Caco-2 (cell line): ENCODE results near the gene PLPP4. TPM values are rescaled to one million over a fixed set of nuclear protein-coding genes. Genes with fewer than 3 reads are reported as not detected.

Experiments
- BruUV-seq: library from RNA; stranded (reverse); fragments of 400-500 nt; replicated peaks from 2 replicates; lab custom pipeline; 2021; lab: Mats Ljungman, UMichigan
- CTCF ChIA-PET: fragments of 300-600 bp; sonication (Branson Sonifier 250); formaldehyde crosslinking; loops from one replicate; lab custom pipeline; 2022; ENCODE audit warnings: antibody characterized with exemption; lab: Charles Lee
- POLR2A ChIA-PET: fragments of 300-600 bp; sonication (Branson Sonifier 250); formaldehyde crosslinking; loops from one replicate; lab custom pipeline; 2022; ENCODE audit warnings: antibody characterized with exemption; lab: Charles Lee
- DNase-seq, 2 experiments: peaks; one replicate each; pipeline versions ENCODE4 v3.0.0 to v3.0.0-alpha.2; 2020 to 2022
- H3K27me3 ChIP-seq: replicated peaks from 2 replicates; pipeline ENCODE4 v1.6.0; 2011; ENCODE audit warnings: low read length; ENCODE audit not compliant: control insufficient read depth, insufficient read depth
- H3K36me3 ChIP-seq: 2 replicates; pipeline ENCODE4 v1.5.1; 2011; ENCODE audit warnings: low read length; ENCODE audit not compliant: control insufficient read depth, insufficient read depth
- H3K4me1 ChIP-seq: fragments of 250-450 bp; sonication (Bioruptor Pico); 2 replicates; pipeline ENCODE4 v1.5.1; 2020; ENCODE audit warnings: mild to moderate bottlenecking
- H3K4me3 ChIP-seq: 2 replicates; pipeline ENCODE4 v1.5.1; 2011; ENCODE audit warnings: low read depth, mild to moderate bottlenecking, control low read depth, low read length
- H3K9me3 ChIP-seq: fragments of 250-450 bp; sonication (Bioruptor Pico); 2 replicates; pipeline ENCODE4 v1.5.1; 2020; ENCODE audit warnings: mild to moderate bottlenecking, moderate library complexity
- H3K27ac Mint-ChIP-seq: one replicate; pipeline ENCODE4 v1.8.0; 2022; ENCODE audit warnings: mixed read lengths; ENCODE audit not compliant: unreplicated experiment
- H3K27me3 Mint-ChIP-seq: one replicate; pipeline ENCODE4 v1.8.0; 2022; ENCODE audit warnings: mixed read lengths; ENCODE audit not compliant: insufficient read depth, unreplicated experiment
- H3K36me3 Mint-ChIP-seq: one replicate; pipeline ENCODE4 v1.8.0; 2022; ENCODE audit warnings: mild to moderate bottlenecking, mixed read lengths; ENCODE audit not compliant: insufficient read depth, unreplicated experiment
- H3K4me1 Mint-ChIP-seq: one replicate; pipeline ENCODE4 v1.8.0; 2022; ENCODE audit warnings: low read depth, mixed read lengths; ENCODE audit not compliant: unreplicated experiment
- H3K4me3 Mint-ChIP-seq: one replicate; pipeline ENCODE4 v1.8.0; 2022; ENCODE audit warnings: mild to moderate bottlenecking, moderate library complexity, mixed read lengths; ENCODE audit not compliant: unreplicated experiment
- H3K9me3 Mint-ChIP-seq: one replicate; pipeline ENCODE4 v1.8.0; 2022; ENCODE audit warnings: mixed read lengths; ENCODE audit not compliant: unreplicated experiment
- intact Hi-C: fragments of 100-400 bp; cut with micrococcal nuclease; formaldehyde crosslinking; loops from one replicate; pipeline ENCODE4 v1.10.0; 2022; ENCODE audit not compliant: unreplicated experiment
- total RNA-seq: library from RNA; stranded (reverse); gene quantifications from 2 replicates; pipeline ENCODE4 v1.2.3, GENCODE V29; 2022
- TF ChIP-seq, protein P1 (sequence below), 2 experiments: fragments of 200-600 bp in 1 of 2; IDR thresholded peaks; 1 replicate in 1 of 2; 2 replicates in 1 of 2; pipeline versions ENCODE4 v1.5.1 to v1.8.0; 2011 to 2022; ENCODE audit warnings: antibody characterized with exemption in 1 of 2, control low read depth in 1 of 2, inconsistent platforms in 1 of 2, low read depth in 1 of 2, low read length in 1 of 2, mild to moderate bottlenecking in 1 of 2, moderate library complexity in 1 of 2; ENCODE audit not compliant: insufficient read depth in 1 of 2, severe bottlenecking in 1 of 2, unreplicated experiment in 1 of 2

The PLPP4 gene
- total RNA-seq, 1 experiment from 2014 or later: 0.61 TPM

- ChIA-PET POLR2A (no interaction called here), CTCF (no interaction called here)
- H3K36me3 ChIP-seq: no peaks in the 10 kb centered on the region
- no peaks in the 10 kb centered on the region for H3K9me3 ChIP-seq
- intact Hi-C loops: no loop called here
- Mint-ChIP-seq H3K36me3 (no peaks in the 10 kb centered on the region), H3K27ac (no peak overlapping the region), H3K4me1 (no peaks in the 10 kb centered on the region), H3K9me3 (no peaks in the 10 kb centered on the region), H3K27me3 (peaks cover 19% of the 10 kb centered on the region), H3K4me3 (no peak overlapping the region)
- TF ChIP-seq, protein P1, sequence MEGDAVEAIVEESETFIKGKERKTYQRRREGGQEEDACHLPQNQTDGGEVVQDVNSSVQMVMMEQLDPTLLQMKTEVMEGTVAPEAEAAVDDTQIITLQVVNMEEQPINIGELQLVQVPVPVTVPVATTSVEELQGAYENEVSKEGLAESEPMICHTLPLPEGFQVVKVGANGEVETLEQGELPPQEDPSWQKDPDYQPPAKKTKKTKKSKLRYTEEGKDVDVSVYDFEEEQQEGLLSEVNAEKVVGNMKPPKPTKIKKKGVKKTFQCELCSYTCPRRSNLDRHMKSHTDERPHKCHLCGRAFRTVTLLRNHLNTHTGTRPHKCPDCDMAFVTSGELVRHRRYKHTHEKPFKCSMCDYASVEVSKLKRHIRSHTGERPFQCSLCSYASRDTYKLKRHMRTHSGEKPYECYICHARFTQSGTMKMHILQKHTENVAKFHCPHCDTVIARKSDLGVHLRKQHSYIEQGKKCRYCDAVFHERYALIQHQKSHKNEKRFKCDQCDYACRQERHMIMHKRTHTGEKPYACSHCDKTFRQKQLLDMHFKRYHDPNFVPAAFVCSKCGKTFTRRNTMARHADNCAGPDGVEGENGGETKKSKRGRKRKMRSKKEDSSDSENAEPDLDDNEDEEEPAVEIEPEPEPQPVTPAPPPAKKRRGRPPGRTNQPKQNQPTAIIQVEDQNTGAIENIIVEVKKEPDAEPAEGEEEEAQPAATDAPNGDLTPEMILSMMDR (IDR thresholded peaks at IDR 0.05; ENCODE audit: insufficient read depth in 1 of 2, low read depth in 1 of 2, low read length in 1 of 2, severe bottlenecking in 1 of 2, unreplicated experiment in 1 of 2): no peak
- no TSS peak for BruUV-seq
- DNase-seq: no peak
- H3K4me1 ChIP-seq: no peaks in the 10 kb centered on the region
- H3K27me3 ChIP-seq: no peaks in the 10 kb centered on the region; the same call in 1 of the 2 replicates
- no peak overlapping the region for H3K4me3 ChIP-seq
These were observed 1.4 kb upstream of the PLPP4 start for GRCh38 chr10:120455606-120456005.

GRCh38 chr10:120456143-120456625 lies 843 bp upstream of the PLPP4 start:
- H3K27me3 Mint-ChIP-seq: peaks cover 19% of the 10 kb centered on the region

GRCh38 chr10:120457431-120458172 lies 575 bp downstream of the PLPP4 start:
- Mint-ChIP-seq H3K27ac (no peak overlapping the region), H3K9me3 (no peaks in the 10 kb centered on the region), H3K4me1 (no peaks in the 10 kb centered on the region), H3K36me3 (no peaks in the 10 kb centered on the region), H3K27me3 (peaks cover 19% of the 10 kb centered on the region), H3K4me3 (peak overlapping the region; percentile 44)
- BruUV-seq: no TSS peak
- Histone ChIP-seq H3K9me3 (no peaks in the 10 kb centered on the region), H3K36me3 (no peaks in the 10 kb centered on the region), H3K4me1 (no peaks in the 10 kb centered on the region), H3K4me3 (peak overlapping the region; percentile 27), H3K27me3 (no peaks in the 10 kb centered on the region; the same call in 1 of the 2 replicates)
- TF ChIP-seq, protein P1 (IDR thresholded peaks at IDR 0.05; ENCODE audit: insufficient read depth in 1 of 2, low read depth in 1 of 2, low read length in 1 of 2, severe bottlenecking in 1 of 2, unreplicated experiment in 1 of 2): no peak
- intact Hi-C loops: no loop called here
- ChIA-PET CTCF (no interaction called here), POLR2A (no interaction called here)
- no peak for DNase-seq

More at GRCh38 chr10:120456143-120456625, 843 bp upstream of the PLPP4 start:
- BruUV-seq: no TSS peak
- Mint-ChIP-seq H3K9me3 (no peaks in the 10 kb centered on the region), H3K4me3 (peak overlapping the region; percentile 72), H3K36me3 (no peaks in the 10 kb centered on the region), H3K27ac (no peak overlapping the region), H3K4me1 (no peaks in the 10 kb centered on the region)
- intact Hi-C loops: no loop called here
- TF ChIP-seq, protein P1 (IDR thresholded peaks at IDR 0.05; ENCODE audit: insufficient read depth in 1 of 2, low read depth in 1 of 2, low read length in 1 of 2, severe bottlenecking in 1 of 2, unreplicated experiment in 1 of 2): no peak
- CTCF ChIA-PET: no interaction called here
- no peak for DNase-seq
- Histone ChIP-seq H3K36me3 (no peaks in the 10 kb centered on the region), H3K4me1 (no peaks in the 10 kb centered on the region), H3K27me3 (no peaks in the 10 kb centered on the region; the same call in 1 of the 2 replicates), H3K4me3 (peak overlapping the region; percentile 27), H3K9me3 (no peaks in the 10 kb centered on the region)
- POLR2A ChIA-PET: no interaction called here
